RWPE1 (cell line): ENCODE results near the gene MRPS33.

ENCODE experiments used
- CTCF ChIA-PET: fragments of 350-600 bp; sonication (Branson Sonifier 250); formaldehyde crosslinking; extraction: SDS; loops from one replicate; lab custom pipeline; 2021; lab: Yijun Ruan, JAX
- POLR2A ChIA-PET: fragments of 400-600 bp; formaldehyde crosslinking; extraction: SDS; loops from one replicate; lab custom pipeline; 2020; ENCODE audit warnings: antibody characterized with exemption; ENCODE audit not compliant: low non-redundant PET; lab: Yijun Ruan, JAX
- DNase-seq: peaks from one replicate; pipeline ENCODE4 v3.0.0; 2012; ENCODE audit warnings: low spot score
- H3K27ac ChIP-seq: fragments of 450-650 bp; 2 replicates; pipeline ENCODE4 v1.5.1; 2017
- TF ChIP-seq, protein P1 (sequence below): fragments of 450-650 bp; conservative IDR thresholded peaks from 2 replicates; pipeline ENCODE4 v1.5.1; 2017; ENCODE audit warnings: low read depth, mild to moderate bottlenecking

MRPS33 gene

DNA sequence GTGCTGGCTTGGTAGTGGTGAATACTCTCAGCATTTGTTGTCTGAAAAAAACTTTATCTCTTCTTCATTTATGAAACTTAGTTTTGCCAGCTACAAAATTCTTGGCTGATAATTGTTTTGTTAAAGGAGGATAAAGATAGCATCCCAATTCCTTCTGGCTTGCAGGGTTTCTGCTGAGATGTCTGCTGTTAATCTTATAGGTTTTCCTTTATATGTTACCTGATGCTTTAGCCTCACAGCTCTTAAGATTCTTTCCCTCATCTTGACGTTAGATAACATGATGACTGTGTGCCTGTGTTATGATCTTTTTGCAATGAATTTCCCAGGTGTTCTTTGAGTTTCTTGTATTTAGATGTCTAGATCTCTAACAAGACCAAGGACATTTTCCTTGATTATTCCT lies 9.9 kb upstream of the MRPS33 start:
- H3K27ac ChIP-seq, result no peak overlapping the region
- CTCF ChIA-PET, result interaction anchor here (0.7 kb wide), 1 partner anchor 307 kb away, joined by 4 read pairs; no protein-coding TSS in a partner anchor
- TF ChIP-seq, protein P1, sequence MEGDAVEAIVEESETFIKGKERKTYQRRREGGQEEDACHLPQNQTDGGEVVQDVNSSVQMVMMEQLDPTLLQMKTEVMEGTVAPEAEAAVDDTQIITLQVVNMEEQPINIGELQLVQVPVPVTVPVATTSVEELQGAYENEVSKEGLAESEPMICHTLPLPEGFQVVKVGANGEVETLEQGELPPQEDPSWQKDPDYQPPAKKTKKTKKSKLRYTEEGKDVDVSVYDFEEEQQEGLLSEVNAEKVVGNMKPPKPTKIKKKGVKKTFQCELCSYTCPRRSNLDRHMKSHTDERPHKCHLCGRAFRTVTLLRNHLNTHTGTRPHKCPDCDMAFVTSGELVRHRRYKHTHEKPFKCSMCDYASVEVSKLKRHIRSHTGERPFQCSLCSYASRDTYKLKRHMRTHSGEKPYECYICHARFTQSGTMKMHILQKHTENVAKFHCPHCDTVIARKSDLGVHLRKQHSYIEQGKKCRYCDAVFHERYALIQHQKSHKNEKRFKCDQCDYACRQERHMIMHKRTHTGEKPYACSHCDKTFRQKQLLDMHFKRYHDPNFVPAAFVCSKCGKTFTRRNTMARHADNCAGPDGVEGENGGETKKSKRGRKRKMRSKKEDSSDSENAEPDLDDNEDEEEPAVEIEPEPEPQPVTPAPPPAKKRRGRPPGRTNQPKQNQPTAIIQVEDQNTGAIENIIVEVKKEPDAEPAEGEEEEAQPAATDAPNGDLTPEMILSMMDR, result no peak
- DNase-seq, result no peak
- POLR2A ChIA-PET, result no interaction called here

DNA sequence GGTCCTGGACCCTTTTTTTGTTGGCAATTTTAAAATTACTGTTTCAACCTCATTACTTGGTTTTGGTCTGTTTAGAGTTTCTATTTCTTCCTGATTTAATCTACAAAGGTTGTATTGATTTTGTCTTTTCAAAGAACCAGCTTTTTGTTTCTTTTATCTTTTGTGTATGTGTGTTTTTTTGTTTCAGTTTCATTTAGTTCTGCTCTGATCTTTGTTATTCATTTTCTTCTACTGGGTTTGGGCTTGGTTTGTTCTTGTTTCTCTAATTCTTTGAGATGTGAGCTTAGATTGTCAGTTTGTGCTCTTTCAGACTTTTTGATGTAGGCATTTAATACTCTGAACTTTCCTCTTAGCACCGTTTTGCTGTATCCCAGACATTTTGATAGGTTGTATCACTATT lies 8.5 kb upstream of the MRPS33 start:
- no peak overlapping the region for H3K27ac ChIP-seq
- ChIA-PET POLR2A (no interaction called here), CTCF (interaction anchor here (0.6 kb wide), 1 partner anchor 15 kb away, joined by 4 read pairs; no protein-coding TSS in a partner anchor)
- TF ChIP-seq, protein P1, result no peak
- no peak for DNase-seq

DNA sequence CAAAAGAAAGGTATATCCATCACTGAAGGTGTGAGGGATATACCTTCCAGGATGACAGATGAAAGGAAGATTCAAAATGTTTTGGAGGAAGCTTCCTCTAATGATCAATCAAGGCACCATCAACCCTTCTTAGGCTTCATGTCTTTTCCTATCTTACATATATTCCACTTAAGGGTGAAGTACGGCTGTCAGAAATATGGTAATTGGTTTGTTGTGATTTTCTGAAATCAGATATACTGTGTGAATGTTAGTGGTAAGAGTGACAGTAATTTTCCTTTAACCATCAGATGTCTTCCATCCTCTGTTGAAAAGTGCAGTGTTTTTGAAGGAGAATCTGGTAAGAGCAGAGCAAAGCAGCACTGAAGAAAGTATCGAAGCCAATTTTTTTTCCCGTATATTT lies 2.8 kb upstream of the MRPS33 start:
- CTCF ChIA-PET, result no interaction called here
- TF ChIP-seq, protein P1, result no peak
- no peak overlapping the region for H3K27ac ChIP-seq
- POLR2A ChIA-PET, result no interaction called here
- DNase-seq, result no peak

DNA sequence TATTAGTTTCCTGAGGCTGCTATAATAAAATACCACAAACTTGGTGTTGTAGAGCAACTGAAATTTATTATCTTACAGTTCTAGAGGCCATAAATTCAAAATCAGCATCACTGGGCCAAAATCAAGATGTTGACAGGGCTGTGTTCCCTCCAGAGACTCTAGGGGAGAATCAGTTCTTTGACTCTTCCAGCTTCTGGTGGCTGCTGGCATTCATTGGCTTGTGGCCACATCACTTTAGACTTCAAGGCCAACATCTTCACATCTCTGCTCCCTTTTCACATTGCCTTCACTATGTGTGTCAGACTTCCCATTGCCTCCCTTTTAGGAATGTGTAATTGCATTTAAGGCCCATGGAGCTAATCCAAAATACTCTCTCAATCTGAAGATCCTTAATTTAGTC lies 1.6 kb upstream of the MRPS33 start:
- DNase-seq, result no peak
- TF ChIP-seq, protein P1, result no peak
- H3K27ac ChIP-seq, result no peak overlapping the region
- CTCF ChIA-PET, result interaction anchor here (0.5 kb wide), 1 partner anchor 327 kb away, joined by 3 read pairs; no protein-coding TSS in a partner anchor
- POLR2A ChIA-PET, result no interaction called here

DNA sequence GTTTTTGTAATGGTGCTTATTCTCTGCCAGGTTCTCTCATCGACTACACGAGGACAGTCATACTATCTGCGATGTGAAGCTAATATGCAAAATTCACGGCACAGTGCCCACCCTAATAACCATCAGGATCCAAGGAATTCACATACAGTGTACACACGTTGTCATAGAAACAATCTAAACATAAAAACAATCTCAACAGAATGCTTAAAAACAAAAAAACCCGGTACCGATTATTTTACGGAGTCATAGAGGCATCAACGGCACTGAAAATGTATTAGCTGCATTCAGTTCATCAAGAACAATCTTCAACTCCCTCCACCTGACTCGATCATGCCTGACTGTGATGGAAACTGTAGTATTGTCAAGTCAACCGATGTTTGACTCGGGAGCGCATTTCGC lies 628 bp downstream of the MRPS33 start:
- TF ChIP-seq, protein P1, result no peak
- ChIA-PET POLR2A (no interaction called here), CTCF (interaction anchor here (0.7 kb wide), 1 partner anchor 11 kb away, joined by 3 read pairs; no protein-coding TSS in a partner anchor)
- DNase-seq, result no peak
- H3K27ac ChIP-seq, result no peak overlapping the region; the same call in 1 of the 2 replicates

DNA sequence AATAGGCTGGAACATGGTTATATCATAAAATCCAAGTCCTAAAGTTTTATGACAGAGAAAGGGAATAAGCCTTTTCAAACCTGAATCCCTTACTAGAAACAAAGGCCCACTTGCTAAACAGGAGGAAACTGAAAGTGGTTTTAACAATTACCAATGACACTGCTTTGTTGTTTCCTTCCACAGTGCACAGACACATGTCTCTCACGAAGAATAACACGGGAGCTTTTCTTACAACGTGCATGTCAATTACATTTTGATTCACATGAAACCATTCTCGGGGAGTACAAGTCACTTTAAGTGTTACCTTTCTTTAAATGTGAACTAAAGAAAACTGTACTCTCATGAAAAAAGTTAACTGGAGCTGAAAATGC lies 1.4 kb downstream of the MRPS33 start:
- POLR2A ChIA-PET, result interaction anchor here (0.6 kb wide), 1 partner anchor 219 kb away, joined by 3 read pairs; no protein-coding TSS in a partner anchor
- no peak for DNase-seq
- no peak overlapping the region for H3K27ac ChIP-seq
- TF ChIP-seq, protein P1, result no peak
- CTCF ChIA-PET, result interaction anchor here (0.7 kb wide), 2 partner anchors 10 to 203 kb away, joined by 3 to 4 read pairs; no protein-coding TSS in a partner anchor
